ENCODE data around the gene NSD2. TPM values are rescaled to one million over a fixed set of nuclear protein-coding genes. Genes with fewer than 3 reads are reported as not detected.
"Not testable (repeated sequence)": the region's sequence is repeated elsewhere in the genome, so short reads cannot be mapped to it uniquely, and the experiment has no call there.

The NSD2 gene
- total RNA-seq, 2 donors from 2014 or later, result 33.5 to 45.4 TPM

GRCh38 chr4:1887052-1887451, 15.9 kb downstream of the NSD2 start:
- DNase-seq (ENCODE audit: low spot score), result no peak
- intact Hi-C loops (cut with DNase I), result no loop called here

- intact Hi-C loops (cut with DNase I), result no loop called here
- no peak for DNase-seq (ENCODE audit: low spot score)
Measured at GRCh38 chr4:1890979-1891570, 19.9 kb downstream of the NSD2 start.

DNA sequence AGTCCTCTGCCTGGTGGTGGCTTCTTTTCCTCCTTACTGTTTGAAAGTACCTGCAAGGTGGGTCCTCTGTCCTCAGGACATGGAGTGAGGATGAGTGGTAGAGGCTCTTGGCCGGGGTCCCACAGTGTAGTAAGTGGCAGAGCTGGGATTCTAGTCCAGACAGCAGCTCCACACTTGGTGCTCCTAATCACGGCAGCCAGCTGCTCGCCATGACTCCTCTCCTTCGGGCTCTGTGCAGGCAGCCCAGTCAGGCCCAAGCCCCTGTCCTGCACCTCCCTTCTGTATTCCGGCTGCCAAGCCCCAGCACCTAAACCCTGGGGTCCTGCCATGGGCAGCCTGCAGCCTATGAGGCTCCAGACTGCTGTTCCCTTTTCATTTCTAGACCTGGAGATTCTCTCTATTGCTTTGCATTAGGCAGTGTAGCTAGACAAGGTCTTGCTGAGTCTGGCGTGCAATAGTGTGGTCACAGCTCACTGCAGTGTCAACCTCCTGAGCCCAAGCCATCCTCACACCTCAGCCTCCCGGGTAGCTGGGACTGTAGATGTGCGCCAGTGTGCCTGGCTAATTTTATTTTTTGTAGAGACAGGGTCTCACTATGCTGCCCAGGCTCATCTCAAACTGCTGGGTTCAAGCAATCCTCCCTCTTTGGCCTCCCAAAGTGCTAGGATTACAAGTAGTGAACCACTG, 24.9 kb downstream of the NSD2 start:
- intact Hi-C loops (cut with DNase I), result loop anchor here (5.0 kb wide), 1 partner anchor 149 kb away; no protein-coding TSS in a partner anchor
- DNase-seq (ENCODE audit: low spot score), result no peak

DNA sequence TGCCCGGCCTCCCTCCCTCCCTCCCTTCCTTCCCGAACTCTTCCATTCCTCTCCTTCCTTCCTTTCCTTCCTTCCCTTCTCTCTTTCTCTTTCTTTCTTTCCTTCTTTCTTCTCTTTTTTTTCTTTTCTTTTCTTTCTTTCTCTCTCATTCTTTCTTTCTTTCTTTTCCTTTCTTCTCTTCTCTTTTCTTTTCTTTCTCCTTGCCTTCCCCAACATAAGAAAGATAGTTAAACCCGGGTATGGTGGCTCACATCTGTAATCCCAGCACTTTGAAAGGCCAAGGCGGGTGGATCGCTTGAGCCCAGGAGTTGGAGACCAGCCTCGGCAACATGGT, 25.4 kb downstream of the NSD2 start:
- DNase-seq (ENCODE audit: low spot score), result no peak
- intact Hi-C loops (cut with DNase I), result loop anchor here (5.0 kb wide), 1 partner anchor 149 kb away; no protein-coding TSS in a partner anchor

DNA sequence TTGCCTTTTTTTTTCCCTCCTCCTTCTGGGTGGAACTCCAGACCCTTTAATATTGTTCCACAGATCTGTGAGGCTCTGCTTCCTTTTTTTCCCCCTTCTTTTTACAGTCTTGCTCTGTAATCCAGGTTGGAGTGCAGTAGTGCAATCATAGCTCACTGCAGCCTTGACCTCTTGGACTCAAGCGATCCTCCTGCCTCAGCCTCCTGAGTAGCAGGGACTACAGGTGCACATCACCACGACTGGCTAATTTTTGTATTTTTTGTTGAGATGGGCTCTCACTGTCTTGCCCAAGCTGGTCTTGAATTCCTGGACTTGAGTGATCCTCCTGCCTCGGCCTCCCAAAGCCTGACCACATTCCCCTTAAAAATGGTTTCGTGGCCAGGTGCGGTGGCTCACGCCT, 26.8 kb downstream of the NSD2 start:
- intact Hi-C loops (cut with DNase I), result loop anchor here (5.0 kb wide), 1 partner anchor 151 kb away; no protein-coding TSS in a partner anchor
- no peak for DNase-seq (ENCODE audit: low spot score)

- intact Hi-C loops (cut with DNase I), result loop anchor here (5.0 kb wide), 1 partner anchor 151 kb away; no protein-coding TSS in a partner anchor
- DNase-seq (ENCODE audit: low spot score), result no peak
Measured at GRCh38 chr4:1898681-1899080, 27.5 kb downstream of the NSD2 start.

GRCh38 chr4:1899149-1900086, 28.2 kb downstream of the NSD2 start:
- peak; percentile 84 for DNase-seq (ENCODE audit: low spot score)
- intact Hi-C loops (cut with DNase I), result loop anchor here (5.0 kb wide), 1 partner anchor 152 kb away; no protein-coding TSS in a partner anchor

DNA sequence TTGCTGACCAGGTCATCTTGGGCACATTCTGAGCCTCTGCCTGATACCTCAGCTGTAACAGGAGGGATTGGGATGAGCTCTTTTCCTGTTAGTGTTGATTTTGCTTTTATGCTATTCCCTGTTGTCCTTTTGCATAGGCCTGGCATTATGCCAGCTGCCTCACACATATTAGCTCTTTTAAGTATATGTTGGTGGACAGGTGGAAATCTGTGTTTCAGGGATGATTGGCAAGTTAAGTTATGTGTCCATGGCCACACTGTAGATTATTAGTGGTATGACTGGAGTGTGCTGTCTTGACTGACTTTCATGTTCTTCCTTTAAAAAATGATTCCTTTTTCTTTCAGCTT, 28.9 kb downstream of the NSD2 start:
- no peak for DNase-seq (ENCODE audit: low spot score)
- intact Hi-C loops (cut with DNase I), result no loop called here

DNA sequence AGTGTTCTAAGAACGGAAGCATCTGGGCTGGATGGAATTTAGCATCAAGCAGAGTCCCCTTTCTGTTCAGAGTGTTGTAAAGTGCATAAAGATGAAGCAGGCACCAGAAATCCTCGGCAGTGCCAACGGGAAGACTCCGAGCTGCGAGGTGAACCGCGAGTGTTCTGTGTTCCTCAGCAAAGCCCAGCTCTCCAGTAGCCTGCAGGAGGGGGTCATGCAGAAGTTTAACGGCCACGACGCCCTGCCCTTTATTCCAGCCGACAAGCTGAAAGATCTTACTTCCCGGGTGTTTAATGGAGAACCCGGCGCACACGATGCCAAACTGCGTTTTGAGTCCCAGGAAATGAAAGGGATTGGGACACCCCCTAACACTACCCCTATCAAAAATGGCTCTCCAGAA, 29.4 kb downstream of the NSD2 start:
- intact Hi-C loops (cut with DNase I), result no loop called here
- DNase-seq (ENCODE audit: low spot score), result no peak

- DNase-seq (ENCODE audit: low spot score), result no peak
- intact Hi-C loops (cut with DNase I), result no loop called here
Measured at GRCh38 chr4:1901127-1901526, 29.9 kb downstream of the NSD2 start.

DNA sequence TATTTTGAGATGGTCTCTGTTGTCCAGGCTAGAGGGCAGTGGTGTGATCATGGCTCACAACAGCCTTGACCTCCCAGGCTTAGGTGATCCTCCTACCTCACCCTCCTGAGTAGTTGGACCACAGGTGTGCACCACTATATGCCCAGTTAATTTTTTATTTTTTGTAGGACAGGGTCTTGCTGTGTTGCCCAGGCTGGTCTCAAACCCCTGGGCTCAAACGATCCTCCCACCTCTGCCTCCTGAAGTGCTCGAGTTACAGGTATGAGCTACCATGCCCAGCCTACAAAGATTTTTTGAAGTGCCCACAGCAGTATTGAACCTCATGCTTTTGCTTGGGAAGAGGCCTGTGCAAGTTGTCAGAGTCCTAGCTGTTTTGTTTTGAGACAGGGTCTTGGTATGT, 31.1 kb downstream of the NSD2 start:
- intact Hi-C loops (cut with DNase I), result no loop called here

GRCh38 chr4:1903035-1903434, 31.8 kb downstream of the NSD2 start:
- intact Hi-C loops (cut with DNase I), result no loop called here

More for the DNA sequence above, 31.1 kb downstream of the NSD2 start:
- DNase-seq (ENCODE audit: low spot score), result peak; percentile 13

DNA sequence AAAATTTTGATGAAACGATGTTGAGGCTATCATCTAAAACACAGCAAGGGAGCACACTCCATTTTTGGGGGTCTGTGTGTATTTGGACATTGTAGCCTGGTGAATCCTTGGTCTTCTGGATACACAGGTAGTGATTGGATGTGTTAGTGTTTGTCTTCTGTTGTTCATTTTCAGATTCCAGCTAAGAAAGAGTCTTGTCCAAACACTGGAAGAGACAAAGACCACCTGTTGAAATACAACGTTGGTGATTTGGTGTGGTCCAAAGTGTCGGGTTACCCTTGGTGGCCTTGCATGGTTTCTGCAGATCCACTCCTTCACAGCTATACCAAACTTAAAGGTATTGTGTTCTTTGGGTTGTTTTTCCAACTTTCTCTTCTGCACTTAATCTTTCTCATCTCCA, 32.8 kb downstream of the NSD2 start:
- intact Hi-C loops (cut with DNase I), result no loop called here
- no peak for DNase-seq (ENCODE audit: low spot score)

More at GRCh38 chr4:1903035-1903434, 31.8 kb downstream of the NSD2 start:
- DNase-seq (ENCODE audit: low spot score), result no peak

DNA sequence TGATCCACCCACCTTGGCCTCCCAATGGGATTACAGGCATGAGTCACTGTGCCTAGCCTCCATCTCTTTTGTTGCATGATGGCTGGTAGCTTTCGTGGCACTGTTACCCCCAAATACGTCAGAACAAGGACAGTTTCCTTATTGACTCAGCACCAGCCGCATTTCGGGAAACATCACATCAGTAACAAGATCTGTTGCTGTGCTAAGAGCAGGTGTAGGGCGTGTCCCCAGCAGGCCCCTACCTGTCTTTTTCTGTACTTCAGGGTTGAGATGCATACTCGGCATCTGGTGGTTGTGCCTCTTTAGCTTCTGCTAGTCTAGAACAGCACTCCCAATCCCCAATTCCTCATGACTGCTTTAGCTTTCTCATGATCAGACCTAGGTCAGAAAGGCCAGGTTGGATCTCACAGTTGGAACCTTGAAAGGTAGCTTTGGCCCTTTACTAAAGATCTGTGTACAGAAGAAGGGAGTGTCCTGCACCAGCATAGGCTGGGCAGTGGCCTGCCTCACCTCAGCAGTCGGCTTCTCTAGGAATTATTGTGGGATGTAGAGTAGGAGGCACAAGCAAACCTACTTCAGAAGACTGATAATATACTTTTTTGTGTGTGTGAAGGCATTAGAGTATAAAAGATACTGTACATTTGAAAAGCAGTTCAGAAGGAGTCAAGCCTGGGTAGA, 36.8 kb downstream of the NSD2 start:
- DNase-seq (ENCODE audit: low spot score), result peak; percentile 15
- intact Hi-C loops (cut with DNase I), result no loop called here

DNA sequence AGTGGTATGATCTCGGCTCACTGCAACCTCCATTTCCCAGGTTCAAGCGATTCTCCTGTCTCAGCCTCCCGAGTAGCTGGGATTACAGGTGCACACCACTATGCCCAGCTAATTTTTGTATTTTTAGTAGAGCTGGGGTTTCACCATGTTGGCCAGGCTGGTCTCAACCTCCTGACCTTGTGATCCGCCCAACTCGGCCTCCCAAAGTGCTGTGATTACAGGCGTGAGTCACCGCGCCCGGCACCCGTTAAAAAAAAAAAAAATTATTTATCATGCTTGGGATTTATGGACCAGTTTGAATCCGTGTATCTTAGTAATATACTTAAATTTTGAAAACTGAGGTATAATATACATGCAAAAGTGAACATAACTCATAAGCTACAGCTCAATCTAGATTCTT, 38.5 kb downstream of the NSD2 start:
- intact Hi-C loops (cut with DNase I), result not testable (repeated sequence)

DNA sequence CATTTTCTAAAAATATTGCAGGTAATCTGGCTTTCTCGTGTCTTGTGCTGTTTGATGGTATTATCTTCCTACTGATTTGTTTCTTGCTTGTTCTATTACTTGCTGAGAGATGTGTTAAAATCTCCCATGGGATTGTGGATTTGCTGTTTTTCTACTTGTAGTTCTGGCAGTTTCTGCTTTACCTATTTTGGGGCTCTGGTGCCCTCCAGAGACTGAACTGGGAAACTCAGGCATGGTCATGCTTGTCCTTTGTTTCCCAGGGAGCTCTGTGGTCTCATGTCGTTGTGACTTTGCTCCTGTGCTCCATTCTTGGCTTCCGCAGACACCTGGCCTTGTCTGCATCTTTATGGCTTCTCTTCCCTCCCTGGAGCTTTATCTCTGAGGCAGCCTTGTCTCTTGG, 39.5 kb downstream of the NSD2 start:
- intact Hi-C loops (cut with DNase I), result no loop called here
- DNase-seq (ENCODE audit: low spot score), result peak; percentile 45

More for the DNA sequence above, 38.5 kb downstream of the NSD2 start:
- peak; percentile 34 for DNase-seq (ENCODE audit: low spot score)

- peak; percentile 32 for DNase-seq (ENCODE audit: low spot score)
- intact Hi-C loops (cut with DNase I), result not testable (repeated sequence)
Measured at GRCh38 chr4:1911316-1911715, 40.1 kb downstream of the NSD2 start.

GRCh38 chr4:1922821-1923220, 51.6 kb downstream of the NSD2 start:
- intact Hi-C loops (cut with DNase I), result no loop called here
- DNase-seq (ENCODE audit: low spot score), result no peak

- no peak for DNase-seq (ENCODE audit: low spot score)
- intact Hi-C loops (cut with DNase I), result no loop called here
Measured at GRCh38 chr4:1927675-1928074, 56.5 kb downstream of the NSD2 start.
